Peyer's patch (tissue), 4 donors: Measurements from ENCODE around the gene RABEP1. TPM values are rescaled to one million over a fixed set of nuclear protein-coding genes. Genes with fewer than 3 reads are reported as not detected.

Experiments used
- total RNA-seq, 4 donors: library from RNA; depleted of rRNA; stranded (reverse); fragments of >200 nt; gene quantifications; one replicate each; pipeline ENCODE4 v1.1.0, GENCODE V29; 2016

The RABEP1 gene
- total RNA-seq, 4 donors from 2014 or later = 20.5 to 85.0 (median 33.1) TPM

Other genes with a start within 250 kb of the RABEP1 start
- 10 to 100 TPM in 3 of 4 donors, not detected in 1; 12.9 to 50.8 (median 45.3) TPM for gene SLC52A1, start 246.9 kb upstream of the RABEP1 start, total RNA-seq
- 10 to 100 TPM in 2 of 4 donors, 1 to 10 TPM in 2; 7.4 to 13.7 (median 11.0) TPM for gene ZFP3, start 203.8 kb upstream of the RABEP1 start, total RNA-seq
- 10 to 100 TPM in 1 of 4 donors, 1 to 10 TPM in 3; 5.3 to 10.9 (median 7.0) TPM for gene ZNF232, start 170.4 kb upstream of the RABEP1 start, total RNA-seq
- under 1 TPM in 2 of 4 donors, not detected in 2; under 0.01 to 0.18 TPM for gene USP6, start 166.3 kb upstream of the RABEP1 start, total RNA-seq
- 10 to 100 TPM; 10.2 to 23.9 (median 18.5) TPM for gene ZNF594, start 90.4 kb upstream of the RABEP1 start, total RNA-seq
- 10 to 100 TPM in 1 of 4 donors, 1 to 10 TPM in 1, under 1 TPM in 1, not detected in 1; 0.35 to 16.5 (median 1.5) TPM for gene SCIMP, start 47.4 kb upstream of the RABEP1 start, total RNA-seq
- gene NUP88, start 137.4 kb downstream of the RABEP1 start, total RNA-seq = 100 to 1,000 TPM in 2 of 4 donors, 10 to 100 TPM in 2; 62.7 to 220 (median 83.8) TPM
- 10 to 100 TPM; 27.8 to 96.6 (median 49.6) TPM for gene RPAIN, start 137.9 kb downstream of the RABEP1 start, total RNA-seq
- gene C1QBP, start 156.9 kb downstream of the RABEP1 start, total RNA-seq = 10 to 100 TPM; 54.2 to 86.6 (median 68.1) TPM
- gene DHX33, start 186.7 kb downstream of the RABEP1 start, total RNA-seq = 10 to 100 TPM in 3 of 4 donors, 1 to 10 TPM in 1; 8.8 to 18.2 (median 11.5) TPM
- gene DERL2, start 203.9 kb downstream of the RABEP1 start, total RNA-seq = 10 to 100 TPM in 3 of 4 donors, 1 to 10 TPM in 1; 3.3 to 42.8 (median 36.1) TPM
- 10 to 100 TPM in 3 of 4 donors, 1 to 10 TPM in 1; 9.2 to 23.9 (median 14.0) TPM for gene MIS12, start 204.3 kb downstream of the RABEP1 start, total RNA-seq